ENCODE results near the gene NMRK2. TPM values are rescaled to one million over a fixed set of nuclear protein-coding genes. Genes with fewer than 3 reads are reported as not detected.
"Not testable (repeated sequence)": the region's sequence is repeated elsewhere in the genome, so short reads cannot be mapped to it uniquely, and the experiment has no call there.

NMRK2 gene
- 2.9 TPM for polyA plus RNA-seq (2013, experiment 1 of 4)
- 1.9 TPM for polyA plus RNA-seq (2013, experiment 2 of 4)
- polyA plus RNA-seq (2013, experiment 3 of 4) = 1.8 TPM
- 2.2 TPM for polyA plus RNA-seq (2013, experiment 4 of 4)

- Histone ChIP-seq H3K27me3 (ENCODE audit: control insufficient read depth, insufficient read depth, low read length, poor library complexity, severe bottlenecking) (peaks cover 21% of the 10 kb centered on the region), H3K9me3 (ENCODE audit: control insufficient read depth, low read length) (no peaks in the 10 kb centered on the region), H3K27ac (ENCODE audit: insufficient read depth, low read depth, low read length, poor library complexity, severe bottlenecking) (no peak within 1 kb of the TSS), H3K4me3 (ENCODE audit: insufficient read depth, low read depth, low read length) (peak within 1 kb of the TSS; percentile 34), H3K4me1 (ENCODE audit: control insufficient read depth, insufficient read depth, low read length) (peaks cover 3% of the 10 kb centered on the region), H3K36me3 (ENCODE audit: control insufficient read depth, insufficient read depth, low read length) (no peaks in the 10 kb centered on the region)
- WGBS, 2 experiments = 1% methylated on average over 51 of the region's 51 CpGs
Observed at GRCh38 chr19:3932931-3933810, at the start of gene NMRK2. NMRK2 (plus strand) TSS chr19:3933069; CDS start chr19:3933672, 603 bp downstream.

- Histone ChIP-seq H3K27ac (ENCODE audit: insufficient read depth, low read depth, low read length, poor library complexity, severe bottlenecking) (no peak overlapping the region), H3K27me3 (ENCODE audit: control insufficient read depth, insufficient read depth, low read length, poor library complexity, severe bottlenecking) (no peaks in the 10 kb centered on the region), H3K4me1 (ENCODE audit: control insufficient read depth, insufficient read depth, low read length) (no peaks in the 10 kb centered on the region), H3K9me3 (ENCODE audit: control insufficient read depth, low read length) (no peaks in the 10 kb centered on the region), H3K4me3 (ENCODE audit: insufficient read depth, low read depth, low read length) (no peak overlapping the region), H3K36me3 (ENCODE audit: control insufficient read depth, insufficient read depth, low read length) (no peaks in the 10 kb centered on the region)
- 93 to 94% methylated on average over 17 of the region's 17 CpGs for WGBS, 2 experiments
Observed at GRCh38 chr19:3890591-3890990, 42.3 kb upstream of the NMRK2 start.

- Histone ChIP-seq H3K4me3 (ENCODE audit: insufficient read depth, low read depth, low read length) (no peak overlapping the region), H3K36me3 (ENCODE audit: control insufficient read depth, insufficient read depth, low read length) (peaks cover 8% of the 10 kb centered on the region), H3K4me1 (ENCODE audit: control insufficient read depth, insufficient read depth, low read length) (no peaks in the 10 kb centered on the region), H3K9me3 (ENCODE audit: control insufficient read depth, low read length) (no peaks in the 10 kb centered on the region), H3K27me3 (ENCODE audit: control insufficient read depth, insufficient read depth, low read length, poor library complexity, severe bottlenecking) (no peaks in the 10 kb centered on the region), H3K27ac (ENCODE audit: insufficient read depth, low read depth, low read length, poor library complexity, severe bottlenecking) (no peak overlapping the region)
- WGBS, 2 experiments = 91 to 92% methylated on average over 12 of the region's 12 CpGs
Observed at GRCh38 chr19:3893509-3894179, 39.2 kb upstream of the NMRK2 start.

- H3K4me1 ChIP-seq (ENCODE audit: control insufficient read depth, insufficient read depth, low read length); H3K27ac ChIP-seq (ENCODE audit: insufficient read depth, low read depth, low read length, poor library complexity, severe bottlenecking); H3K4me3 ChIP-seq (ENCODE audit: insufficient read depth, low read depth, low read length); H3K9me3 ChIP-seq (ENCODE audit: control insufficient read depth, low read length); H3K36me3 ChIP-seq (ENCODE audit: control insufficient read depth, insufficient read depth, low read length); H3K27me3 ChIP-seq (ENCODE audit: control insufficient read depth, insufficient read depth, low read length, poor library complexity, severe bottlenecking): not testable (repeated sequence)
- WGBS, 2 experiments = 96 to 98% methylated on average over 5 of the region's 5 CpGs
Observed at GRCh38 chr19:3894959-3895358, 37.9 kb upstream of the NMRK2 start.

GRCh38 chr19:3895788-3896187 is 37.1 kb upstream of the NMRK2 start:
- Histone ChIP-seq H3K9me3 (ENCODE audit: control insufficient read depth, low read length) (no peaks in the 10 kb centered on the region), H3K27ac (ENCODE audit: insufficient read depth, low read depth, low read length, poor library complexity, severe bottlenecking) (no peak overlapping the region), H3K27me3 (ENCODE audit: control insufficient read depth, insufficient read depth, low read length, poor library complexity, severe bottlenecking) (no peaks in the 10 kb centered on the region), H3K4me3 (ENCODE audit: insufficient read depth, low read depth, low read length) (no peak overlapping the region), H3K36me3 (ENCODE audit: control insufficient read depth, insufficient read depth, low read length) (peaks cover 9% of the 10 kb centered on the region), H3K4me1 (ENCODE audit: control insufficient read depth, insufficient read depth, low read length) (no peaks in the 10 kb centered on the region)
- 94 to 98% methylated on average over 5 of the region's 5 CpGs for WGBS, 2 experiments

GRCh38 chr19:3897936-3898335 is 34.9 kb upstream of the NMRK2 start:
- no peaks in the 10 kb centered on the region for H3K4me1 ChIP-seq (ENCODE audit: control insufficient read depth, insufficient read depth, low read length)
- no peak overlapping the region for H3K4me3 ChIP-seq (ENCODE audit: insufficient read depth, low read depth, low read length)
- no peaks in the 10 kb centered on the region for H3K27me3 ChIP-seq (ENCODE audit: control insufficient read depth, insufficient read depth, low read length, poor library complexity, severe bottlenecking)
- no peak overlapping the region for H3K27ac ChIP-seq (ENCODE audit: insufficient read depth, low read depth, low read length, poor library complexity, severe bottlenecking)
- peaks cover 12% of the 10 kb centered on the region for H3K36me3 ChIP-seq (ENCODE audit: control insufficient read depth, insufficient read depth, low read length)
- 91 to 93% methylated on average over 4 of the region's 4 CpGs for WGBS, 2 experiments
- H3K9me3 ChIP-seq (ENCODE audit: control insufficient read depth, low read length) = no peaks in the 10 kb centered on the region

- Histone ChIP-seq H3K4me1 (ENCODE audit: control insufficient read depth, insufficient read depth, low read length) (no peaks in the 10 kb centered on the region), H3K4me3 (ENCODE audit: insufficient read depth, low read depth, low read length) (no peak overlapping the region), H3K9me3 (ENCODE audit: control insufficient read depth, low read length) (no peaks in the 10 kb centered on the region), H3K27ac (ENCODE audit: insufficient read depth, low read depth, low read length, poor library complexity, severe bottlenecking) (no peak overlapping the region), H3K36me3 (ENCODE audit: control insufficient read depth, insufficient read depth, low read length) (peaks cover 12% of the 10 kb centered on the region), H3K27me3 (ENCODE audit: control insufficient read depth, insufficient read depth, low read length, poor library complexity, severe bottlenecking) (no peaks in the 10 kb centered on the region)
- 94% methylated on average over 3 of the region's 3 CpGs for WGBS, 2 experiments
Observed at GRCh38 chr19:3898426-3898825, 34.4 kb upstream of the NMRK2 start.

- Histone ChIP-seq H3K27me3 (ENCODE audit: control insufficient read depth, insufficient read depth, low read length, poor library complexity, severe bottlenecking) (no peaks in the 10 kb centered on the region), H3K4me3 (ENCODE audit: insufficient read depth, low read depth, low read length) (no peak overlapping the region), H3K27ac (ENCODE audit: insufficient read depth, low read depth, low read length, poor library complexity, severe bottlenecking) (no peak overlapping the region), H3K4me1 (ENCODE audit: control insufficient read depth, insufficient read depth, low read length) (no peaks in the 10 kb centered on the region), H3K9me3 (ENCODE audit: control insufficient read depth, low read length) (no peaks in the 10 kb centered on the region), H3K36me3 (ENCODE audit: control insufficient read depth, insufficient read depth, low read length) (peaks cover 12% of the 10 kb centered on the region)
- WGBS, 2 experiments = 93% methylated on average over 18 of the region's 18 CpGs
Observed at GRCh38 chr19:3899531-3900294, 33.2 kb upstream of the NMRK2 start.

GRCh38 chr19:3902317-3902973 is 30.4 kb upstream of the NMRK2 start:
- Histone ChIP-seq H3K9me3 (ENCODE audit: control insufficient read depth, low read length) (no peaks in the 10 kb centered on the region), H3K4me3 (ENCODE audit: insufficient read depth, low read depth, low read length) (no peak overlapping the region), H3K27ac (ENCODE audit: insufficient read depth, low read depth, low read length, poor library complexity, severe bottlenecking) (no peak overlapping the region), H3K27me3 (ENCODE audit: control insufficient read depth, insufficient read depth, low read length, poor library complexity, severe bottlenecking) (no peaks in the 10 kb centered on the region), H3K36me3 (ENCODE audit: control insufficient read depth, insufficient read depth, low read length) (peaks cover 12% of the 10 kb centered on the region), H3K4me1 (ENCODE audit: control insufficient read depth, insufficient read depth, low read length) (no peaks in the 10 kb centered on the region)
- WGBS, 2 experiments = 92 to 93% methylated on average over 15 of the region's 15 CpGs
